Activated CD8-positive, alpha-beta memory T cell treated with anti-CD3 and anti-CD28 coated beads, Interleukin-2, amount 50 U/mL, for 1 hour (primary cell): ENCODE measurements around the gene CCDC66.
"Not testable (repeated sequence)": the region's sequence is repeated elsewhere in the genome, so short reads cannot be mapped to it uniquely, and the experiment has no call there.

Experiments used
- DNase-seq: peaks from one replicate; pipeline ENCODE4 v3.0.0-alpha.2; 2020; ENCODE audit errors: extremely low read depth

The CCDC66 gene

DNA sequence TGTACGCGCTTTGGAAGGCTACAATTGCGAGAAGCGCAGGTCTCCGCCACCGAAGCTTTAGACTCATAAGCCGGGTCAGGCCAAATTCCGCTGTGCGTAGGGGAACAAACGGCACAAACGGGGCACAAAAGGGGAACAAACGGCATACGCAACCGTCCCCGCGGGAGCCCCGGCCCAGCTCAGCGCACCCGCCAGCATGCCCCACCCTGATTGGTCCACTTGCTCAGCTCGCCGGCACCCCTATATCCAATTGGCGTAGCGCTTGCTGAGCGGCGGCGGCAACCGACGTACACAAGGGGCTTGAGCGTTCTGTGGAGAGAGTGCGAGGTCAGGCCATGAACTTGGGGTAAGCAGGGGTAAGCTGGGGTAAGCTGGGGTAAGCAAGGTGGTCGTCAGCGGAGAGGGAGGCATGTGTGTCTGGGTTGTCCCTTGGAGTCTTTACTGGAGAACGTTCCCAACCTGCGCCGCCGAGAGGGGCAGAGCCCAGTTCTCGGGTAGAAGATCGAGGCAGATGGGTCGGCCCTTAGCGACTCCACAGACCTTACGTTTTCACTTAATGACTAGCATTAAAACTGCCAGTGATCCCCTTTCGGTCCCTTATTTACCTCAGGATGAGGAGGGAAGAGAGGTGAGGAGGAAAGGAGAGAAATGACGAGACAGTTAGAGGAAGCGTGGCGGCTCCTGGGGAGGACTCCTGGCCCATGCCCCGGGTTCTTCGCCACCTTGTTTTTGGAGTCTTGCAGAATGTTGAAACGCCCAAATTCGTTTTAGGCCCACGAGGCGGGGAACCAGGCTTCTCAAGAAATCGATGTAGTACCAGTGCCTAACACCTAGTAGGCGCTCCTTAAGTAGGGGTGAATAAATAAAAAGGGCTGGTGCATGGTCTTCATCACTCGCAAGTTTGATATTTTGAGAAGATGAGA, at the start of gene CCDC66:
Gene CCDC66 (plus strand): TSS at position 268 of the 923 bp plus-strand sequence. CDS start 68 bp downstream, at position 336.
- DNase-seq: peak; percentile 88

DNA sequence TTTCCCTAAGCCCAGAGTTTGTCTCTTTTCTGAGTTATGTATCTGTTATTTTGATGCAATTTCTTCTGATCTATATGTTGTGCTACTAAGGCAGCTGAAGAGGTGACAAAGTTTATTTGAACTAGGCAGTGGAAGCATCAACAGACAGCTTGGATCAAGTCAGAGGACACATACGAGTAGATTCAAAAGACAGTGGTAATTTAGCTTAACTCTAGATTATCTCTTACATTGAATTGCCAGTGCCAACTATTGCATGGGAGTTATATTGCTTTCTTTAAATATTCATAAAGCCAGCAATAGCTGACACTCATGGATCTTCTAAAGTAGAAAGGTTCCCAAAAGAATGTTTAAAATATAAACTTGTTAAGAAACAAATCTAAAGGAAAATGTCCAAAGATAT, 37.3 kb upstream of the CCDC66 start:
- no peak for DNase-seq

DNA sequence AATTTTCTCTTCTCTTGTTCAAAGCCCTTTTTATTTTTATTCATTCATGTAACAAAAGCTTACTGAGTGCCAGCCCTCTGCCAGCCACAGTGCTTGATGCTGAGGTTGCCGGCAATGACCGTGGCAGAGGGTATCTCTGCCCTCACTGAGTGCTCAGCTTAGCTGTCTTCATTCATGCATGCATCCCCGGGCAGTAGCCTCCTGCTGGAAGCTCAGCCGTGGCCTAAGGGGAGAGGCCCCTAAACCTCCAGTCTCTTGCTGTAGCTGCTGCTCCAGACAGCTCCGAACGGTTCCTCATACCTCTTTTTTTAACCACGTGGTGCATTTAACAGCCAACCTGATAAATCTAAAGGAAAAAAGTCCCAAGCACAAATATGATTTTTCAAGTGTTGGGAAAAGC, 34.6 kb upstream of the CCDC66 start:
- DNase-seq: no peak

DNA sequence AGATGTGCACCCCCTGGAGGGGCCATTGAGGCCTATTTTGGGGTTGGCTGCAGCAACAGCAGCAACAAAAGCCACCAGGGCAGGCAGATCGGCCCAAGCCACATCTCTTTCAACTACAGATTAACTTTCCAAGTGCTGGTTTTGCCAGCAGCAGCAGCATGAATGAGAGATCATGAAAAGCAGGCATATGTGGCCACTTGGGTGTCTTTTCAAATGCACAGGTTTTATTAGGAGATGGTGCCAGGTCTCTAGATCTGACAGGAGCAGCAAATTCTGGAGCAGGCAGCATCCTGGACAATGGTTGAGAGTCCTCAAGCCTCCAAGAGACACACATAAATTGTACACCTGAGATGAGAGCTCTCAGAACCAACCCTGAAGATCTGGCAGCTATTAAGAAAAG, 31.7 kb upstream of the CCDC66 start:
- no peak for DNase-seq

DNA sequence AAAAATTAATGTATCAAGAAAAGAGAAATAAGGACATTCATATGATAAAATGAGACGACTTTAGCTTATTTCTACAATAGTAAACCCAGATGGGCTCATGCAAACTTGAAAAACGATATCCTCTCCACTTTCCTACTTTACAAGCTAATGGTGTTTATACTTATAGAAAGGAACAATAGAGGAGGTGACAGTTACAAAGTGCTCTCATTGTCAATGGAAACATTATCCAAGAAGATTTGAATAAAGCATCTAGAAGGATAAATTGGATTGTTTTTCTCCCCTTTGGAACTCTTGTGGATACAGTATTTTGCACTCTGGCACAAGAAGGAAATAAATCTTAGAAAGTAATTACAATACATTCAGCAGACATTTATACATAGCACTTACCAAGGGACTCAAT, 20.2 kb upstream of the CCDC66 start:
- DNase-seq: no peak

DNA sequence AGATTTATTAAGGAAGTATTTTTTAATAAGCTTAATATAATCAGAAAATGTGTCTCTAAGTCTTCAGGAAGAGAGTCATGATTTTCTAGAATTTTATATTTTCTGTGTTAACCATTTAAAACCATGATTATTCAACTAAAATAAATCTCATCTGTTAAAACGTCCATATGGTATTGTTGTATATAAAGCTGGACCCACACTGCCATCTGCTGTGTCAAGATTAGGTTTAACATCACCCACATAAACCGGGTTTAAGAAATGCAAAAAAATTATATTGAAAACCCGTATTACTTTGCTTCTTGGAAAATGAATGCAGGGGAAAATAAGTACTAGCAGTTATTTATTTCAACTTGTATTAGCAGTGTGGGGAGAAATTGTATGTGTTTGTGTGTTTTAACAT, 9.5 kb upstream of the CCDC66 start:
- DNase-seq: no peak

DNA sequence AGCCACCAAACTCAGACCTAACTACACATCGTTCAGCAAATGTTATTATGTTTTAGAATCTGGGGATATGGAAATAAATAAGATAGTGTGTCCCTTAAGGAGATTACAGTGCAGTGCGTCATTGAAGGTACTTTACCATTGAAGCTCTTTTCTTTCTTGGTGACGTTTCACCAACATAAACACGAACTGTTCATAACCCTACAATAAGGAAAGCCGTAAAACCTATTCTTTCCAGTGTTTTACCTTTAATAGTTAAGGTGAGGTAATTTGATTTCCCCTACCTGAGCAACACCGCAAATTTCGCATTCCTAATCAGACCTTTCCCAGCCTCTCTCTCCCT, 826 bp downstream of the CCDC66 start:
- DNase-seq: no peak

DNA sequence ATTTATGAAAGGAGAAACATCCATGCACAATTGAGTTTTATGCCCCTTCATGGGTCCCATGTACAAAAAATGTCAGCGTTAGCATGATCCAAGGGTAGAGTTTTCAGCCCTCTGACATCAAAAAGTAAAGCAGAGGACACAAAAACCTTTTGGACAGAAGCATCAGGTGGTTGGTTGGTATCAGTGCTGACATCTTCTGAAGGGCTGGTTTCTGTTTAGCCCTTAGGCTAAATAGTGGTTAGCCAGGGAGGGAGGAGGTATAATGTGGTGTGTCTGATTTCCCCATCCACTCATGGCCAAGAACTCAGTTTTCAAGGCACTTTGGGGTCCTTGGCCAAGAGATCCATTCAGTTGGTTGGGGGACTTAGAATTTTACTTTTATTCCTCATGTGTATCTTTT, 16.5 kb downstream of the CCDC66 start:
- no peak for DNase-seq

DNA sequence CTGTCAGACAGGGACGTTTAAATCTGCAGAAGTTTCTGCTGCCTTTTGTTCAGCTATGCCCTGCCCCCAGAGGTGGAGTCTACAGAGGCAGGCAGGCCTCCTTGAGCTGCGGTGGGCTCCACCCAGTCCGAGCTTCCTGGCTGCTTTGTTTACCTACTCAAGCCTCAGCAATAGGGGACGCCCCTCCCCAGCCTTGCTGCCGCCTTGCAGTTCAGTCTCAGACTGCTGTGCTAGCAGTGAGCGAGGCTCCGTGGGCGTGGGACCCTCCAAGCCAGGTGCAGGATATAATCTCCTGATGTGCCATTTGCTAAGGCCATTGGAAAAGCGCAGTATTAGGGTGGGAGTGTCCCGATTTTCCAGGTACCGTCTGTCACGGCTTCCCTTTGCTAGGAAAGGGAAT, 25.0 kb downstream of the CCDC66 start:
- DNase-seq: not testable (repeated sequence)

DNA sequence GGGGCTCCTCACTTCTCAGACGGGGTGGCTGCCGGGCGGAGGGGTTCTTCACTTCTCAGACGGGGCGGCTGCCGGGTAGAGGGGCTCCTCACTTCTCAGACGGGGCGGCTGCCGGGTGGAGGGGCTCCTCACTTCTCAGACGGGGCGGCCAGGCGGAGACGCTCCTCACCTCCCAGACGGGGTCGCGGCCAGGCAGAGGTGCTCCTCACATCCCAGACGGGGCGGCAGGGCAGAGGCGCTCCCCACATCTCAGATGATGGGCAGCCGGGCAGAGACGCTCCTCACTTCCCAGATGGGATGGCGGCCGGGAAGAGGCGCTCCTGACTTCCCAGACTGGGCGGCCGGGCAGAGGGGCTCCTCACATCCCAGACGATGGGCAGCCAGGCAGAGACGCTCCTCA, 27.3 kb downstream of the CCDC66 start:
- DNase-seq: not testable (repeated sequence)

DNA sequence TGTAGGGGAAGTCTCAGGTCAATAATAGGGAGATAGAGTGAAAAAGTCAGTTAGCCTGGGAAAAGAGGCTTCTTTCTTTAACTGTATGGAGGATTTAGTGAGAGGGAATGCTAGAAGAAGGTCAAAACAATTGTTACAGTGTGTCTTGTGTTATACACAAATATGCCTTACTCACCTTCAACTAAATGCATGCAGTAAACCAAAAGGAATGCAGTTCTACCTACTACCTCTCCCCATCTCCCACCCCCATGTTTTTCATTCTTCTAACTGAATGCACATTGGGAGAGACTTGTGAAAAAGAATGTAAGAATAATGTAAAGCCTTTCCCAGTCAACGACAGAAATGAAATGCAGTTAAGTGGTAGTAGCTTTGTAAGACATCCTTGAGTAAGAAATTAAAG, 33.8 kb downstream of the CCDC66 start:
- no peak for DNase-seq

DNA sequence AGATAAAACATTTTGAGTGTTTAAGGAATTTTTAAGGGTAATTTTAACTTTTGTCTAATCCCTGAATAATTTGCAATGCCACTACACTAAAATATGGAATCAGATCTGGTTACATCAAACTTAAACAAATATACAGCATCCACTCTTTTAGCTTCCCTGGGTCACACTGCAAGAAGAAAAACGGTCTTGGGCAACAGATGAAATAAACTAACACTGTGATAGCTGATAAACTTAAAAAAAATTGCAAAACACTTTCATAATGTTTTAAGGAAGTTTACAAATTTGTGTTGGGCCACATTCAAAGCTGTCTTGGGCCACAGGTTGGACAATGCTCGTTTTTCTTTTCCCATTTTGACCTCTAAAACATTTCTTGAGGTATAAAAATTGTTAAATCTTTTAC, 34.3 kb downstream of the CCDC66 start:
- no peak for DNase-seq

DNA sequence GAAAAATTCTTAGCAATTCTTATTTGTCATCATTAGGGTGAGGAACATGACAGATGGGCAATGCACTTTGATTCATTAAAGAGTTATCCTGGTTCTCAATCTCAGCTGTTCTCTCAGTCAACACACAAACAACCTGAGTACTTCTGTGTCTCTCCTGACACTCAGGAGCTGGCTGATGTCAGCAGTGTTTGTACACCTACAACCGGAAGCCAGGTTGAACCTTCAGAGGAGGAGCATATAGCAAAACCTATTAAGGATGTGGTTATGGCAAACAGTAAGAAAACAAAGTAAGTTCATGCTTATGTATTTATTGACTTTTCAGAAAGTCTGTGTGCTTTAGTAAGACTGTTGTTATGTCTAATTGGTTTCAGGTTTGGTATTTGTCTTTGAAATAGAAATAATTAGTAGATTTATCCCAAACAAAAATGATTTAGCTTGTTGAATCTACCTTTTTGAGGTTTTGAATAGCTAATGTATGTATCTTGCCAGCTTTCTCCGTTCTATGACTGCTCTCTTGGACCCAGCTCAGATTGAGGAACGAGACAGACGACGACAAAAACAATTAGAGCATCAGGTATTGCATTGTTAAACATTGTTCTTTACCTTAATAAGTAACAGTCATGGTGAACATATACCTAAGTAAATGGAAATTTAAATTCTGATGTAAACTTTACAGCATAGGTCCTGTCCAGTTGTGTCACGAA, 36.6 kb downstream of the CCDC66 start:
- DNase-seq: peak; percentile 19

DNA sequence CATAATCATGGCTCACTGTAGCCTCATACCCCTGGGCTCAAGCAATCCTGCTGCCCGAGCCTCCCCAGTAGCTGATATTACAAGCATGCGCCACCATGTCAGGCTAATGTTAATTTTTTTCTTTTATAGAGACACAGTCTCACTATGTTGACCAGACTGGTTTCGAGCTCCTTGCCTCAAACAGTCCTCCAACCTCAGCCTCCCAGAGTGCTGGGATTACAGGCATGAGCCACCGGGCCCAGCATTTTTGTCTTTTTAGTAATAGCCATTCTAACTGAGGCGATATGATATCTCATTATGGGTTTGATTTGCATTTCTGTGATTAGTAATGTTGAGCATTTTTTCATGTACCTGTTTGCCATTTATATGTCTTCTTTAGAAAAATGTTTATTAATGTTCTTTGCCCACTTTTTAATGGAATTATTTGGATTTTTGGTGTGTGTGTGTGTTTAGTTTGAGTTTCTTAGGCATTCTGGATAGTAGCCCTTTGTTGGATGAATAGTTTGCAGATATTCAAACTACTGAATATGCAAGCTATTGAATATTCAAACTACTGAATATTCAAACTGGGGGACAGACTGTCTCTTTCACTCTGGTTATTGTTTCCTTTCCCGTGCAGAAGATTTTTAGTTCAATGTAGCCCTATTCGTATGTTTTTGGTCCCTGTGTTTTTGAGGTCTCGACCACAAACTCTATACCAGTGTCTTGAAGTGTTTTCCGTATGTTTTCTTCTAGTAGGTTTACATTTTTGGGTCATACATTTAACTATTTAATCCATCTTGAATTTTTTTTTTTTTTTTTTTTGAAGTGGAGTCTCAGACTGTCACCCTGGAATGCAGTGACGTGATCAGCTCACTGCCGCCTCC, 39.2 kb downstream of the CCDC66 start:
- DNase-seq: no peak

DNA sequence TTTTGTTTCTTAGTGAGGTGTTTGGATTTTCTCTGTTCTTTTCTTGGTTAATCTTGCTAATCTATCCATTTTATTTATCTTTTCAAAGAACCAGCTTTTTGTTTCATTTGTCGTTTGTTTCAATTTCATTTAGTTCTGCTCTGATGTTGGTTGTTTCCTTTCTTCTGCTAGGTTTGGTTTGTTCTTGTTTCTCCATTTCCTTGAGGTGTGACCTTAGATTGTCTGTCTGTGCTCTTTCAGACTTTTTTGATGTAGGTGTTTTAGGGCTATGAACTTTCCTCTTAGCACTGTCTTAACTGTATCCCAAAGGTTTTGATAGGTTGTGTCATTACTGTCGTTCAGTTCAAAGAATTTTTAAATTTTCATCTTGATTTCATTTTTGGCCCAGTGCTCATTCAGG, 51.5 kb downstream of the CCDC66 start:
- DNase-seq: not testable (repeated sequence)

DNA sequence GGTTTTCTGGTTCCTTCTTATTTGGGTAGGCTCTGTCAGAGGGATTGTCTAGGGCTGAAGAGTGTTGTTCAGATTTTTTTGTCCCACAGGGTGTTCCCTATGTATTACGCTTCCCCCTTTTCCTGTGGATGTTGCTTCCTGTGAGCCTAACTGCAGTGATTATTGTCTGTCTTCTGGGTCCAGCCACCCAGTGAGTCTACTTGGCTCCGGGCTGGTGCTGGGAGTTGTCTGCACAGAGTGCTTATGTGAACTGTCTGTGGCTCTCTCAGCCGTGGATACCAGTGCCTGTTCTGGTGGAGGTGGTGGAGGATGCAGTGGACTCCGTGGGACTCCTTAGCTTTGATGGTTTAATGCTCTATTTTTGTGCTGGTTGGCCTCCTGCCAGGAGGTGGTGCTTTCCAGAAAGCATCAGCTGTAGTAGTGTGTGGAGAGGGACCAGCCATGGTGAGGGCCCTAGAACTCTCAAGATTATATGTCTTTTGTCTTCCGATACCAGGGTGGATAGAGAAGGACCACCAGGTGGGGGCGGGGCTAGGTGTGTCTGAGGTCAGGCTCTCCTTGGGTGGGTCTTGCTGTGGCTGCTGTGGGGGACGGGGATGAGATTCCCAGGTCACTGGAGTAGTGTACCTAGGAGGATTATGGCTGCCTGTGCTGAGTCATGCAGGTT, 53.8 kb downstream of the CCDC66 start:
- no peak for DNase-seq

DNA sequence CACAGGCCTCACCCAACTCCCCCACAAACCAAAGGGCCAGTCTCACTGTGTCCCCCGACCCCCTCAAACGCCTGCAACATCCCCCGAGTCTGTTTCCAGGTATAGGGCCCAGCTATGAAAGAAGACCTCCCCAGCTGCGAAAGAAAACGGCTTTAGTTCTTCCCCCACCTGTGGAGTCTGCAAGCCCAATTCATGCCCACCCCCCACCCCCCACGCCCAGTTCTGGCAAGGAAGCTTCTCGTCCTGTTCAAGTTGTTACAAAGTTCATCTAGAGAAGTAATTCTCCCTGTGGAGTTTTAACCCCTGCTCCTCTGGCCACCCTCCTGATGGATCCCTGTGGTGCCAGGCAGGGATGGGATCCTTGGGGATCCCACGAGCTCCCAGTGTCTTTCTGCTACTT, 54.4 kb downstream of the CCDC66 start:
- no peak for DNase-seq

DNA sequence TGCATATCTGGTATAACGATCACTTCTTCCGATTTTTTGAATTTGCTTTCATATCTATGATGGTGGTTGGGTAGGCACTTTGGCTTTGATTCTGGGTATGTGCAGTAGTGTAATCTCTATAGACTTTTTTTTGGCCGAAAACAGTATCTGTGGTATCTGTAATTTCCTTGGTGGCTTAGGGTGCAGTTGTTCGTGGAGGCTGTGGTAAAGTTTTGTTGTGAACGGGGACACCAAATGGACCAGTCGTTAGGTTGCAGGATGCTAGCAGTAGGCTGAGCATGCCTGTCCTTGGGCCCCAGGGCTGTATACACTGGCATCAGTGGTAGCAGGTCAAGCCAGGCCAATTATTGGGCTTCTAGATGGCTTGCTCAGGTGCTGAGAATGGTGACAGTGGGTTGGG, 55.2 kb downstream of the CCDC66 start:
- DNase-seq: no peak

DNA sequence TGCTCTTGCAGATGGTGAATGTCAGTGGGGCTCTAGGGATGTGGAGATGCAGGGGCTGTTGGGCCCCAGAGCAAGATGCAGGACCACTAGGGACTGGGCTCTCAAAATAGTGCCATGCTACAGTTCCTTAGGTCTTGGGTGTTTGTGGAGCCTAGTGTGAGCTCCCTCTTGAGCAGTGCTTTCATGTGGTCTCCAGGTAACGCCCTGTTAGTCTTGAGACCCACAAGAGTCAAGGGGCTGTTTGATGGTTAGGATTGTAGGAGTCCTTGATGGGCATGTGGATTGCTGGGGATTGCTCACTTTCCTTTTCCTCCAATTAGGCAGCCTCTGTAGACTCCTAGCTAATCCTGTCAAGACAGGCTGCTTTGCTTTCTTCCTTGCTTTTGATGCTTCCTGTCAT, 56.0 kb downstream of the CCDC66 start:
- no peak for DNase-seq

DNA sequence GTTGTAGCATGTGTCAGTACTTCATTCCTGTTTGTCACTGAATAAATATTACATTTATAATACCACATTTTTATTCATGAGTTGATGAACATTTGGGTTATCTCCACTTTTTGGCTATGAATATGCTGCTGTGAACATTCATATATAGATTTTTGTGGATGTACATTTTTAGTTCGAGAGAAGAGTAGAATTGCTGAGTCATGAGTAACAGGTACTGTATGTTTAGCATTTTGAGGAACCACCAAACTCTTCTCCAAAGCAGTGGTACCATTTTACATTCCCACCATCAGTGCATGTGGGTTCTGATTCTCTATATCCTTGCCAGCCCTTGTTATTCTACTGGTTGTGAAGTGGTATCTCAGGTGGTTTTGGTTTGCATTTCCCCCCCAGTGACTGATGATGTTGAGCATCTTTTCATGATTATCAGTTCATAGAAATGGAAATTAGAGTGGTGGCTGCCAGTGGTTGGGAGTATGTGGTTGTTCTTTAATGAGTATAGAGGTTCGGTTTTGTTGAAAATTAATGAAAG, 59.6 kb downstream of the CCDC66 start:
- DNase-seq: no peak

DNA sequence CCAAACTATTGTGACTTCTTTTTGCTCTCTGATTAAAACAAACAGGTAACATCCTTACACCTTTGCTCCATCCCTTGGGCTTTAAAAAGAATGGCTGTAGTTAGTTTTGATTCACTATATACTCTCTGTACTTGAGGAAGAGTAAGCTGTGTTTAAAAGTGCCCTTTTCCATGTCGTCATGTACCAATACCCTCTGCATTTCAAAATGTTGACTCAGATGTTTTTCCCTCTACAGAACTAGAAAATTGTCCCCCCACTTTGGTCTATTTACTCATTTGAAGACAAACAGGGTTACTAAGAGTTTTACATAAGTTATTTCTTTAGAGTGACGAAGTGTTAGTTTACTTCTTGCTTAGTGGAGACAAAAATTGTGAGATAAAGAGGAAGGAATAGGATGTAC, 63.4 kb downstream of the CCDC66 start:
- DNase-seq: no peak

DNA sequence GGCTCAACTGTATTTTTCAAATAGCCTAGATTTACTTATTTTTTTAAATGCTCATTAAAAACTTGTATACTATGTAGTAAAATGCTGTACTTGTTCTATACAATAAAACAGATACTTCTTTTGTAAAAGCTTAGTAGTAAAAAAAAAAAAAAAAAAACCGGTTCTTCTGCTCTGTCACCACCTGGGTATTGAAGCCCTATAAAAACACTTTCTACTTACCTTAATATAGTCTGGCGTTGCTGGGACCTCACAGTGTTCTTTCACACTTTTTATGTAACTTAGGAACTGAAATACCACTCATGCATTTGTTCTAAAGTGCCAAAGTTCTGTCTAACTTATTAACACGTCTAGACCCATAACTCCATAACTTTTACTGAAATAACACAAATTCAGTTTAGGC, 64.7 kb downstream of the CCDC66 start:
- no peak for DNase-seq
